BE2C (cell line): ENCODE data around the gene TTC38.

Experiments
- DNase-seq: peaks from one replicate; pipeline ENCODE4 v3.0.0-alpha.2; 2020
- H3K27me3 ChIP-seq: fragments of 250-450 bp; sonication (Bioruptor Pico); 2 replicates; pipeline ENCODE4 v1.5.1; 2020; ENCODE audit warnings: mild to moderate bottlenecking
- H3K36me3 ChIP-seq: fragments of 250-450 bp; sonication (Bioruptor Pico); 2 replicates; pipeline ENCODE4 v1.5.1; 2020; ENCODE audit warnings: mild to moderate bottlenecking
- H3K4me1 ChIP-seq: fragments of 250-450 bp; sonication (Bioruptor Pico); 2 replicates; pipeline ENCODE4 v1.5.1; 2020
- H3K4me3 ChIP-seq: 2 replicates; pipeline ENCODE4 v1.5.1; 2011; ENCODE audit warnings: low read depth, low read length
- H3K9me3 ChIP-seq: fragments of 250-450 bp; sonication (Bioruptor Pico); 2 replicates; pipeline ENCODE4 v1.5.1; 2020
- CTCF ChIP-seq: IDR thresholded peaks from 2 replicates; pipeline ENCODE4 v1.5.1; 2012; ENCODE audit warnings: mild to moderate bottlenecking, low read depth, low read length

The TTC38 gene

GRCh38 chr22:46278656-46279645, 11.1 kb downstream of the TTC38 start:
- no peaks in the 10 kb centered on the region for H3K4me1 ChIP-seq
- TF ChIP-seq CTCF, result no peak
- peaks cover 44% of the 10 kb centered on the region for H3K36me3 ChIP-seq
- no peak overlapping the region for H3K4me3 ChIP-seq
- H3K27me3 ChIP-seq, result no peaks in the 10 kb centered on the region
- no peaks in the 10 kb centered on the region for H3K9me3 ChIP-seq
- no peak for DNase-seq

- Histone ChIP-seq H3K4me1 (no peaks in the 10 kb centered on the region), H3K9me3 (no peaks in the 10 kb centered on the region), H3K36me3 (peaks cover 45% of the 10 kb centered on the region), H3K27me3 (no peaks in the 10 kb centered on the region), H3K4me3 (no peak overlapping the region)
- no peak for DNase-seq
- TF ChIP-seq CTCF, result no peak
Observed at GRCh38 chr22:46280063-46280817, 12.4 kb downstream of the TTC38 start.

GRCh38 chr22:46280999-46281623, 13.3 kb downstream of the TTC38 start:
- no peak for TF ChIP-seq CTCF
- DNase-seq, result no peak
- H3K4me3 ChIP-seq, result no peak overlapping the region
- H3K9me3 ChIP-seq, result no peaks in the 10 kb centered on the region
- H3K27me3 ChIP-seq, result no peaks in the 10 kb centered on the region
- peaks cover 37% of the 10 kb centered on the region for H3K36me3 ChIP-seq
- H3K4me1 ChIP-seq, result no peaks in the 10 kb centered on the region

GRCh38 chr22:46281866-46282678, 14.3 kb downstream of the TTC38 start:
- TF ChIP-seq CTCF, result no peak
- H3K9me3 ChIP-seq, result no peaks in the 10 kb centered on the region
- peaks cover 37% of the 10 kb centered on the region for H3K36me3 ChIP-seq
- no peak for DNase-seq
- no peaks in the 10 kb centered on the region for H3K27me3 ChIP-seq
- H3K4me1 ChIP-seq, result no peaks in the 10 kb centered on the region
- H3K4me3 ChIP-seq, result no peak overlapping the region

GRCh38 chr22:46286006-46286405, 18.2 kb downstream of the TTC38 start:
- Histone ChIP-seq H3K4me1 (no peaks in the 10 kb centered on the region), H3K27me3 (no peaks in the 10 kb centered on the region), H3K4me3 (no peak overlapping the region), H3K36me3 (peaks cover 21% of the 10 kb centered on the region), H3K9me3 (no peaks in the 10 kb centered on the region)
- TF ChIP-seq CTCF, result no peak
- DNase-seq, result no peak
